Trophoblast cell (in vitro differentiated cells and primary cell): ENCODE results near the gene FBLL1.
A peak's percentile ranks its signal among the peaks of the same experiment; 100 is the strongest.
"Not testable (repeated sequence)": the region's sequence is repeated elsewhere in the genome, so short reads cannot be mapped to it uniquely, and the experiment has no call there.

ENCODE experiments used
- DNase-seq, 2 donors: peaks; one replicate each; pipeline ENCODE4 v3.0.0-alpha.2; 2016
- H2AFZ ChIP-seq: 2 replicates; pipeline ENCODE4 v1.6.1; 2013; ENCODE audit warnings: low read length, moderate library complexity, mild to moderate bottlenecking; ENCODE audit not compliant: insufficient read depth, poor library complexity
- H2AK5ac ChIP-seq: 2 replicates; pipeline ENCODE4 v1.6.1; 2013; ENCODE audit warnings: mild to moderate bottlenecking, low read length
- H2BK120ac ChIP-seq: 2 replicates; pipeline ENCODE4 v1.6.1; 2013; ENCODE audit warnings: low read length, mild to moderate bottlenecking, moderate library complexity; ENCODE audit not compliant: insufficient read depth, poor library complexity
- H2BK12ac ChIP-seq: 2 replicates; pipeline ENCODE4 v1.6.1; 2013; ENCODE audit warnings: mild to moderate bottlenecking, low read length, moderate library complexity
- H2BK5ac ChIP-seq: 2 replicates; pipeline ENCODE4 v1.6.1; 2013; ENCODE audit warnings: low read length, low read depth, moderate library complexity, mild to moderate bottlenecking; ENCODE audit not compliant: poor library complexity
- H3K14ac ChIP-seq: 2 replicates; pipeline ENCODE4 v1.6.1; 2013; ENCODE audit warnings: mild to moderate bottlenecking, low read length
- H3K18ac ChIP-seq: 2 replicates; pipeline ENCODE4 v1.6.1; 2013; ENCODE audit warnings: mild to moderate bottlenecking, low read length
- H3K23ac ChIP-seq: 2 replicates; pipeline ENCODE4 v1.6.1; 2013; ENCODE audit warnings: low read length
- H3K27ac ChIP-seq: 2 replicates; pipeline ENCODE4 v1.5.1; 2013; ENCODE audit warnings: low read depth, mild to moderate bottlenecking, inconsistent platforms, low read length, moderate library complexity
- H3K27me3 ChIP-seq: 2 replicates; pipeline ENCODE4 v1.6.1; 2013; ENCODE audit warnings: inconsistent platforms, mild to moderate bottlenecking, low read length, moderate library complexity; ENCODE audit not compliant: insufficient read depth
- H3K36me3 ChIP-seq, 2 experiments: 1 replicate in 1 of 2; 2 replicates in 1 of 2; pipeline ENCODE4 v1.6.1; 2013; ENCODE audit warnings: low read length in 2 of 2, mild to moderate bottlenecking in 2 of 2, moderate library complexity in 1 of 2; ENCODE audit not compliant: insufficient read depth in 2 of 2, control insufficient read depth in 1 of 2
- H3K4ac ChIP-seq: 2 replicates; pipeline ENCODE4 v1.6.1; 2013; ENCODE audit warnings: low read depth, mild to moderate bottlenecking, low read length, moderate library complexity
- H3K4me1 ChIP-seq, 2 experiments: 1 replicate in 1 of 2; 2 replicates in 1 of 2; pipeline ENCODE4 v1.6.1; 2013; ENCODE audit warnings: low read length in 2 of 2, mild to moderate bottlenecking in 2 of 2, moderate library complexity in 1 of 2; ENCODE audit not compliant: insufficient read depth in 2 of 2, control insufficient read depth in 1 of 2
- H3K4me2 ChIP-seq: 2 replicates; pipeline ENCODE4 v1.6.1; 2013; ENCODE audit warnings: inconsistent platforms, mild to moderate bottlenecking, low read length, moderate library complexity
- H3K4me3 ChIP-seq: 2 replicates; pipeline ENCODE4 v1.5.1; 2013; ENCODE audit warnings: mild to moderate bottlenecking, low read depth, low read length, inconsistent platforms
- H3K79me1 ChIP-seq: one replicate; pipeline ENCODE4 v1.6.1; 2013; ENCODE audit warnings: low read length
- H3K79me2 ChIP-seq: 2 replicates; pipeline ENCODE4 v1.6.1; 2013; ENCODE audit warnings: low read length, mild to moderate bottlenecking; ENCODE audit not compliant: control insufficient read depth, insufficient read depth, poor library complexity
- H3K9ac ChIP-seq: 2 replicates; pipeline ENCODE4 v1.6.1; 2013; ENCODE audit warnings: mild to moderate bottlenecking, low read length
- H3K9me3 ChIP-seq: 2 replicates; pipeline ENCODE4 v1.6.1; 2013; ENCODE audit warnings: low read depth, mild to moderate bottlenecking, control low read depth, inconsistent platforms, low read length; ENCODE audit not compliant: insufficient read depth
- H4K12ac ChIP-seq: 2 replicates; pipeline ENCODE4 v1.6.1; 2013; ENCODE audit warnings: low read depth, mild to moderate bottlenecking, low read length, moderate library complexity
- H4K8ac ChIP-seq: 2 replicates; pipeline ENCODE4 v1.6.1; 2013; ENCODE audit warnings: low read depth, mild to moderate bottlenecking, low read length, moderate library complexity
- H4K91ac ChIP-seq: one replicate; pipeline ENCODE4 v1.6.1; 2013; ENCODE audit warnings: low read depth, mild to moderate bottlenecking, low read length, moderate library complexity
- WGBS: extraction: QIAGEN DNeasy Blood & Tissue Kit; methylation state at CpG from one replicate; pipeline ENCODE4 v1.1.7; 2013; ENCODE audit warnings: missing lambda C conversion rate; ENCODE audit not compliant: insufficient read length, insufficient coverage; ENCODE audit errors: extremely low coverage; 5-methylcytosine and 5-hydroxymethylcytosine counted together

The FBLL1 gene

GRCh38 chr5:168568738-168569137 lies 39.6 kb downstream of the FBLL1 start:
- Histone ChIP-seq H3K27me3 (no peaks in the 10 kb centered on the region), H2AFZ (no peak overlapping the region), H2BK5ac (no peak overlapping the region), H2BK120ac (no peak overlapping the region), H4K12ac (no peak overlapping the region), H3K9ac (no peak overlapping the region), H4K91ac (no peak overlapping the region), H3K27ac (no peak overlapping the region), H3K9me3 (no peaks in the 10 kb centered on the region), H3K23ac (no peak overlapping the region), H3K4ac (no peak overlapping the region), H3K18ac (no peak overlapping the region), H3K36me3 (peaks cover 7 to 12% of the 10 kb centered on the region in 2 experiments), H2BK12ac (no peak overlapping the region), H3K79me1 (no peaks in the 10 kb centered on the region), H2AK5ac (no peak overlapping the region), H3K79me2 (peaks cover 2% of the 10 kb centered on the region), H3K4me1 (no peaks in the 10 kb centered on the region), H3K4me2 (no peak overlapping the region), H3K14ac (no peak overlapping the region), H4K8ac (no peak overlapping the region), H3K4me3 (no peak overlapping the region)
- no CpG with 5 or more reads among the region's 6 CpGs for WGBS
- no peak for DNase-seq

- Histone ChIP-seq H2BK12ac (no peak overlapping the region), H3K36me3 (peaks cover 6 to 8% of the 10 kb centered on the region in 2 experiments), H2AFZ (no peak overlapping the region), H3K18ac (no peak overlapping the region), H3K4ac (peak overlapping the region; percentile 83), H3K27me3 (no peaks in the 10 kb centered on the region), H2BK120ac (no peak overlapping the region), H3K14ac (no peak overlapping the region), H3K79me1 (no peaks in the 10 kb centered on the region), H3K4me1 (no peaks in the 10 kb centered on the region), H4K91ac (no peak overlapping the region), H3K4me2 (no peak overlapping the region), H2AK5ac (no peak overlapping the region), H3K23ac (no peak overlapping the region), H4K8ac (no peak overlapping the region), H3K9ac (no peak overlapping the region), H3K9me3 (no peaks in the 10 kb centered on the region), H4K12ac (no peak overlapping the region), H3K4me3 (no peak overlapping the region), H3K27ac (no peak overlapping the region), H2BK5ac (no peak overlapping the region), H3K79me2 (peaks cover 7% of the 10 kb centered on the region)
- no CpG with 5 or more reads among the region's 11 CpGs for WGBS
- DNase-seq = no peak
These were observed 41.6 kb downstream of the FBLL1 start for GRCh38 chr5:168570490-168571328.

GRCh38 chr5:168573663-168574062 lies 44.6 kb downstream of the FBLL1 start:
- H3K4me3 ChIP-seq, DNase-seq, H3K79me1 ChIP-seq: not testable (repeated sequence)

GRCh38 chr5:168574156-168574555 lies 45.1 kb downstream of the FBLL1 start:
- H3K4me2 ChIP-seq, DNase-seq, H3K23ac ChIP-seq, H3K4me3 ChIP-seq, H2BK120ac ChIP-seq, H4K12ac ChIP-seq, H2BK12ac ChIP-seq, H2AFZ ChIP-seq, H2AK5ac ChIP-seq, H4K8ac ChIP-seq, H3K9me3 ChIP-seq, H3K14ac ChIP-seq, H3K79me1 ChIP-seq, H3K4me1 ChIP-seq, H2BK5ac ChIP-seq, H3K27me3 ChIP-seq, H3K18ac ChIP-seq, H4K91ac ChIP-seq, H3K36me3 ChIP-seq, H3K27ac ChIP-seq, H3K9ac ChIP-seq: not testable (repeated sequence)
- H3K79me2 ChIP-seq = peaks cover 17% of the 10 kb centered on the region
- WGBS = no CpG with 5 or more reads among the region's 1 CpG
- H3K4ac ChIP-seq = peak overlapping the region; percentile 98

More at GRCh38 chr5:168573663-168574062, 44.6 kb downstream of the FBLL1 start:
- H3K4me1 ChIP-seq, H2AK5ac ChIP-seq, H3K14ac ChIP-seq, H3K4me2 ChIP-seq, H3K27ac ChIP-seq, H3K9ac ChIP-seq, H3K36me3 ChIP-seq, H4K8ac ChIP-seq, H2BK12ac ChIP-seq, H4K91ac ChIP-seq, H3K18ac ChIP-seq, H2BK120ac ChIP-seq, H3K9me3 ChIP-seq, H2BK5ac ChIP-seq, H3K23ac ChIP-seq, H3K4ac ChIP-seq, H3K27me3 ChIP-seq, H4K12ac ChIP-seq, H2AFZ ChIP-seq: not testable (repeated sequence)
- WGBS = no CpG with 5 or more reads among the region's 3 CpGs
- peaks cover 12% of the 10 kb centered on the region for H3K79me2 ChIP-seq
